Calu3 (cell line): ENCODE data around the gene TTLL9. TPM values are rescaled to one million over a fixed set of nuclear protein-coding genes. Genes with fewer than 3 reads are reported as not detected.
"Not testable (repeated sequence)": the region's sequence is repeated elsewhere in the genome, so short reads cannot be mapped to it uniquely, and the experiment has no call there.

Experiments
- BruUV-seq: library from RNA; stranded (reverse); fragments of 400-500 nt; replicated peaks from 2 replicates; lab custom pipeline; 2021; lab: Mats Ljungman, UMichigan
- CTCF ChIA-PET: fragments of 300-600 bp; sonication (Branson Sonifier 250); formaldehyde crosslinking; loops from one replicate; lab custom pipeline; 2022; ENCODE audit warnings: antibody characterized with exemption; lab: Charles Lee
- DNase-seq: peaks from one replicate; pipeline ENCODE4 v3.0.0; 2022
- H3K27ac Mint-ChIP-seq: one replicate; pipeline ENCODE4 v1.8.0; 2022; ENCODE audit warnings: mixed read lengths; ENCODE audit not compliant: unreplicated experiment
- H3K27me3 Mint-ChIP-seq: one replicate; pipeline ENCODE4 v1.8.0; 2022; ENCODE audit warnings: mixed read lengths; ENCODE audit not compliant: unreplicated experiment
- H3K36me3 Mint-ChIP-seq: one replicate; pipeline ENCODE4 v1.8.0; 2022; ENCODE audit warnings: mild to moderate bottlenecking, moderate library complexity, mixed read lengths; ENCODE audit not compliant: insufficient read depth, unreplicated experiment
- H3K4me1 Mint-ChIP-seq: one replicate; pipeline ENCODE4 v1.8.0; 2022; ENCODE audit warnings: mild to moderate bottlenecking, low read depth, mixed read lengths; ENCODE audit not compliant: unreplicated experiment
- H3K4me3 Mint-ChIP-seq: one replicate; pipeline ENCODE4 v1.8.0; 2022; ENCODE audit warnings: mild to moderate bottlenecking, low read depth, moderate library complexity, mixed read lengths; ENCODE audit not compliant: unreplicated experiment
- H3K9me3 Mint-ChIP-seq: one replicate; pipeline ENCODE4 v1.8.0; 2022; ENCODE audit warnings: low read depth, mixed read lengths; ENCODE audit not compliant: unreplicated experiment
- intact Hi-C: fragments of 100-400 bp; cut with micrococcal nuclease; formaldehyde crosslinking; loops from one replicate; pipeline ENCODE4 v1.10.0; 2022; ENCODE audit not compliant: unreplicated experiment
- total RNA-seq: library from RNA; stranded (reverse); gene quantifications from 2 replicates; pipeline ENCODE4 v1.2.3, GENCODE V29; 2022
- TF ChIP-seq, protein P1 (sequence below): fragments of 200-600 bp; IDR thresholded peaks from one replicate; pipeline ENCODE4 v1.8.0; 2022; ENCODE audit warnings: antibody characterized with exemption; ENCODE audit not compliant: unreplicated experiment

Gene TTLL9
- total RNA-seq, 1 experiment from 2014 or later: not detected

DNA sequence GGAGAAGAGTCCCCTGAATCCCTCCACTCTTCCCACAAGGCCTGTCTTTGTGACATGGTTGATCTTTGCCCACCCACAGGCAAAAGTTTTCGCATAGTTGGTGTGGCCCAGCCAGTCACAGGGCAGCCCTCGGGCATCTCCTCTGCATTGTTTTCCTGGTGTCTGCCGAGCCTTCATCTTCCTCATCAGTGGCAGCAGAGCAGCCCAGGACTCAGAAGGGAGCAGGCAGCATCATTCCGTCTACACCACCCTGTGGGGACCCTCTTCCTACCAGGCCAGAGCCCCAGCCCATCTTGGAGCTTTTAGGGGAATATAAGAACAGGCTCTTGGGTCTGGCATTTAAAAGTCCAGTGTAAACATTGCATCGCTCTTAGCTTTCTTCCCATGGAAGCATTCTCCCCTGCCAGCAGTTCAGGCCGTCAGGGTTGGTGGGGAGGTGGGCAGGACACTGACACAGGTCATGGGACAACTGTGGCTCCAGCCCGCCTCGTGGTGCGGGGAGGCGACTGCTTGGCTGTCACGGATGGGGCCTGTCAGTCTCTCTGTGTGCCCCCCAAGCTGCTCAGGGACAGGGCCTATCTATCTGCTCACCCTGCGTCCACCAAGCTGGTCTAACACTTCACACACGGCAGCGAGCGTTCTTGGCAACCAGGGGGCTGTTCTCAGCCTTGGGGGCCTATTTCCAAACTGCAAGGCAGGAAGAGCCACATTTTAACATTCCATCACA, 43.2 kb downstream of the TTLL9 start:
- DNase-seq: no peak
- H3K27ac Mint-ChIP-seq: no peak overlapping the region
- intact Hi-C loops: no loop called here

DNA sequence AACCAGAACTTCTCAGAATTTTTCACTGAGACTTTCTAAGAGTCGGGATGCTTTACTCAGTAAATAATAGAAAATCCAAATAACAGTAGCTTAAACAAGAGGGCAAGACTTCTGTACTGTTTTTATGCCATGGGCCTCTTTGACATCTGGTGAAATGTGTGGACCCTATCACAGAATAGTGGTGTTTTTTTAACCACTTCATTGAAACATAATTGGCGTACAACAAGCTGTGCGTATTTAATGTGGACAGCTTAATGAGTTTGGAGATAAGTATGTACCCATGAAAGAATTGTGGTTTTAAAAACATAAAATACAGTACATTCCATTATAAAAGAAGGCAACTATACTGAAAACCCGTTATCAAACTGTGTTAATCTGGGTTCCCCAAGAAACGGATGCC, 43.7 kb downstream of the TTLL9 start:
- H3K27me3 Mint-ChIP-seq: peaks cover 79% of the 10 kb centered on the region
- DNase-seq: no peak
- TF ChIP-seq, protein P1, sequence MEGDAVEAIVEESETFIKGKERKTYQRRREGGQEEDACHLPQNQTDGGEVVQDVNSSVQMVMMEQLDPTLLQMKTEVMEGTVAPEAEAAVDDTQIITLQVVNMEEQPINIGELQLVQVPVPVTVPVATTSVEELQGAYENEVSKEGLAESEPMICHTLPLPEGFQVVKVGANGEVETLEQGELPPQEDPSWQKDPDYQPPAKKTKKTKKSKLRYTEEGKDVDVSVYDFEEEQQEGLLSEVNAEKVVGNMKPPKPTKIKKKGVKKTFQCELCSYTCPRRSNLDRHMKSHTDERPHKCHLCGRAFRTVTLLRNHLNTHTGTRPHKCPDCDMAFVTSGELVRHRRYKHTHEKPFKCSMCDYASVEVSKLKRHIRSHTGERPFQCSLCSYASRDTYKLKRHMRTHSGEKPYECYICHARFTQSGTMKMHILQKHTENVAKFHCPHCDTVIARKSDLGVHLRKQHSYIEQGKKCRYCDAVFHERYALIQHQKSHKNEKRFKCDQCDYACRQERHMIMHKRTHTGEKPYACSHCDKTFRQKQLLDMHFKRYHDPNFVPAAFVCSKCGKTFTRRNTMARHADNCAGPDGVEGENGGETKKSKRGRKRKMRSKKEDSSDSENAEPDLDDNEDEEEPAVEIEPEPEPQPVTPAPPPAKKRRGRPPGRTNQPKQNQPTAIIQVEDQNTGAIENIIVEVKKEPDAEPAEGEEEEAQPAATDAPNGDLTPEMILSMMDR: no peak
- CTCF ChIA-PET: interaction anchor here (0.6 kb wide), 1 partner anchor 326 kb away, joined by 3 read pairs; no protein-coding TSS in a partner anchor
- H3K4me1 Mint-ChIP-seq: no peaks in the 10 kb centered on the region
- H3K27ac Mint-ChIP-seq: no peak overlapping the region
- no peak overlapping the region for H3K4me3 Mint-ChIP-seq
- BruUV-seq: no TSS peak
- no peaks in the 10 kb centered on the region for H3K36me3 Mint-ChIP-seq
- no peaks in the 10 kb centered on the region for H3K9me3 Mint-ChIP-seq
- intact Hi-C loops: no loop called here

More for the DNA sequence above, 43.2 kb downstream of the TTLL9 start:
- TF ChIP-seq, protein P1: no peak
- Mint-ChIP-seq H3K36me3 (no peaks in the 10 kb centered on the region), H3K4me3 (no peak overlapping the region), H3K4me1 (no peaks in the 10 kb centered on the region), H3K9me3 (no peaks in the 10 kb centered on the region), H3K27me3 (peaks cover 79% of the 10 kb centered on the region)
- BruUV-seq: no TSS peak
- CTCF ChIA-PET: interaction anchor here (0.6 kb wide), 1 partner anchor 327 kb away, joined by 3 read pairs; no protein-coding TSS in a partner anchor

DNA sequence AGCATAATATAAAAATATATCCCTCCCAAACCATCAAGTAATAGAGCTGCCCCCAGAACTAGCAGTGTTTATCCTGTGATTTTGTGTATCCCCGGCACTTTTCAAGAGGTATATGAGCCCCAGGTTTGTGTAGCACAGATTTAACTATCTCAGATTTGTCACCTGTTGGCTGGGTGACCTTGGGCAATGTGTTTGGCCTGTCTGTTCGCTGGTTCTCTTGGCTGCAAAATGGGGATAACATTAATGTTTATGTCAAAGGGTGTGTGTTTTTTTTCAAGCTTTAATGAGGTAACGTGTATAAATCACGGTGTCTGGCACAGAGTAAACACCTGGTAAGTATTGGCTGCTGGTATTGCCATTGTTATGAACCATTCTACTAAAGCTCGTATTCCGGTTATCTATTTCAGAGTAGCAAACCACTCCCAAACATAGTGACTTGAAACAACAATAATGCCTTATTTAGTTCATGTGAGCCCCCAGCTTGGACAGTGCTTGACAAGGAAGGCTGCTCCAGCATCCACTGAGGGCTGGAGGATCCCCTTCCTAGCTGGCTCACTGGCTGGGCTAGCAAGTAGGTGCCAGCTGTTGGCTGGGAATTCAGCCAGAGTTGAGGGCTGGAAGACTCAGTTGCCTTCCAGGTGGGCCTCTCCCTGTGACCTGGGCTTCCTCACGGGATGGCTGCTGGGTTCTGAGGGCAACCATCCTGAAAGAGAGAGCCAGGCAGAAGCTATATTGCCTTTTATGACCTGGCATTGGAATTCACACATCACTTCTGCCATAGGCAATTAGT, 45.3 kb downstream of the TTLL9 start:
- no peak overlapping the region for H3K27ac Mint-ChIP-seq
- H3K4me3 Mint-ChIP-seq: no peak overlapping the region
- peaks cover 91% of the 10 kb centered on the region for H3K27me3 Mint-ChIP-seq
- intact Hi-C loops: no loop called here
- H3K9me3 Mint-ChIP-seq: no peaks in the 10 kb centered on the region
- TF ChIP-seq, protein P1: no peak
- no TSS peak for BruUV-seq
- no peaks in the 10 kb centered on the region for H3K4me1 Mint-ChIP-seq
- CTCF ChIA-PET: interaction anchor here (0.6 kb wide), 1 partner anchor 44 kb away, joined by 3 read pairs; no protein-coding TSS in a partner anchor
- no peaks in the 10 kb centered on the region for H3K36me3 Mint-ChIP-seq
- no peak for DNase-seq

DNA sequence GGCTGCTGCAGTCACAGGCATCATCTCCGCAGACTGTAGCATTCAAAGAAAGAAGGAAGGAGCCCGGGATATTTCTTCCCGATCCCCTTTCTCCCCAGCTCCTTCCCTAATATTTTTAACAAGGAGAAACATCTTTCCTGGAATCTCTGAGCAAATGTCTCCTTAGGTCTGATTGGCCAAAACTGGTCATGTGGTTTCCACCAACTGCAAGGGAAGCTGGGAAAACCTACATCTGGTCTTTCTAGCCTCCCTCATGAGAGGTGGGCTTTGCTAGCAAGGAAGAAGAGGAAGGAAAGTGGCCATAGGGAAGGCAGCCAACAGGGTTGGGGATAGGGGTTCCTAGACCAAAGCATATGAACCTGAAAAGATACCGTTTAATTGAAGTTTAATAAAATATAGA, 46.3 kb downstream of the TTLL9 start:
- Mint-ChIP-seq H3K36me3 (no peaks in the 10 kb centered on the region), H3K4me3 (no peak overlapping the region), H3K27me3 (peaks cover 96% of the 10 kb centered on the region), H3K9me3 (no peaks in the 10 kb centered on the region), H3K4me1 (no peaks in the 10 kb centered on the region), H3K27ac (no peak overlapping the region)
- intact Hi-C loops: no loop called here
- DNase-seq: no peak
- TF ChIP-seq, protein P1: no peak
- BruUV-seq: no TSS peak
- CTCF ChIA-PET: no interaction called here

DNA sequence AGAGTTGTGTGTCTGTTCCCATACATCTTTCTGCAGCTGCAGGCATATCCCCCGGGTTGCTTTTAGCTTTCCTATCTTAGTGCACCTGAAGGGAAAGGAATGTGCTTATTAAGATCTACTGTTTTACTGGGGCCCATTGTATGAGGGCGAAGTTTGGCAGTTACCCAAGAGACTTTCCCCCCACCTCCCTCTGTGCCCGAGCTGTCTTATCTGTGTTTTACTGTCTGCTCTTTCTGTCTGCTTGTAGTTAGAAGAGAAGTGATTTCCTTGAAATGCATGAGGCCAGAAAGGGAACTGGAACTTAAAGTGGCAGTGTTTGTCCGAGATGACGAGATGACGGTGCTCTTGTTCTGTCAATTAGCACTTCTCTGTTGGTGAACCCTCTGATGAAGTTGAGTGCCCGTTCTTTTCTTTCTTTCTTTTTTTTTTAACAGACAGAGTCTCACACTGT, 47.6 kb downstream of the TTLL9 start:
- H3K4me3 Mint-ChIP-seq, DNase-seq, H3K27ac Mint-ChIP-seq, H3K4me1 Mint-ChIP-seq, BruUV-seq, intact Hi-C loops, H3K9me3 Mint-ChIP-seq, H3K36me3 Mint-ChIP-seq: not testable (repeated sequence)
- CTCF ChIA-PET: interaction anchor here (0.6 kb wide), 1 partner anchor 113 kb away, joined by 4 read pairs; no protein-coding TSS in a partner anchor
- peaks cover 94% of the 10 kb centered on the region for H3K27me3 Mint-ChIP-seq
